HG03565 (cell line): ENCODE data around the gene HSPBP1.
"Not testable (repeated sequence)": the region's sequence is repeated elsewhere in the genome, so short reads cannot be mapped to it uniquely, and the experiment has no call there.

Experiments
- ATAC-seq: cut with Tn5 transposase; IDR thresholded peaks from one replicate; pipeline ENCODE4 v1.9.1; 2021; ENCODE audit warnings: mild to moderate bottlenecking, moderate library complexity; ENCODE audit not compliant: unreplicated experiment

Gene HSPBP1

GRCh38 chr19:55241143-55241934, 38.6 kb downstream of the HSPBP1 start:
- ATAC-seq, result no peak

GRCh38 chr19:55240713-55241020, 39.2 kb downstream of the HSPBP1 start:
- ATAC-seq, result no peak

GRCh38 chr19:55239004-55239403, 40.9 kb downstream of the HSPBP1 start:
- no peak for ATAC-seq

GRCh38 chr19:55238030-55238429, 41.9 kb downstream of the HSPBP1 start:
- ATAC-seq, result no peak

GRCh38 chr19:55232986-55233385, 46.9 kb downstream of the HSPBP1 start:
- no peak for ATAC-seq

- no peak for ATAC-seq
These were observed 47.7 kb downstream of the HSPBP1 start for GRCh38 chr19:55232286-55232602.

GRCh38 chr19:55231391-55232285, 48.3 kb downstream of the HSPBP1 start:
- no peak for ATAC-seq

GRCh38 chr19:55230780-55231179, 49.1 kb downstream of the HSPBP1 start:
- no peak for ATAC-seq

- ATAC-seq, result no peak
These were observed 49.6 kb downstream of the HSPBP1 start for GRCh38 chr19:55230329-55230728.

GRCh38 chr19:55229789-55230182, 50.1 kb downstream of the HSPBP1 start:
- no peak for ATAC-seq

- ATAC-seq, result no peak
These were observed 50.6 kb downstream of the HSPBP1 start for GRCh38 chr19:55229145-55229788.

- ATAC-seq, result no peak
These were observed 51.4 kb downstream of the HSPBP1 start, which contains the start of gene TMEM86B for GRCh38 chr19:55228403-55229031. TMEM86B (minus strand) TSS chr19:55228763; CDS start chr19:55228741, 22 bp downstream.

- no peak for ATAC-seq
These were observed 51.9 kb downstream of the HSPBP1 start for GRCh38 chr19:55228015-55228391.

GRCh38 chr19:55227241-55228014, 52.5 kb downstream of the HSPBP1 start:
- ATAC-seq, result no peak

- ATAC-seq, result no peak
These were observed 53.1 kb downstream of the HSPBP1 start for GRCh38 chr19:55226788-55227187.

- ATAC-seq, result no peak
These were observed 53.6 kb downstream of the HSPBP1 start for GRCh38 chr19:55226273-55226672.

GRCh38 chr19:55225415-55225958, 54.4 kb downstream of the HSPBP1 start:
- ATAC-seq, result no peak

- not testable (repeated sequence) for ATAC-seq
These were observed 55.1 kb downstream of the HSPBP1 start for GRCh38 chr19:55224679-55225414.

- ATAC-seq, result no peak
These were observed 55.8 kb downstream of the HSPBP1 start for GRCh38 chr19:55224038-55224665.
